GM21786 (cell line): ENCODE measurements around the gene SOCS2.
"Not testable (repeated sequence)": the region's sequence is repeated elsewhere in the genome, so short reads cannot be mapped to it uniquely, and the experiment has no call there.

Experiments
- ATAC-seq: cut with Tn5 transposase; IDR thresholded peaks from one replicate; pipeline ENCODE4 v1.9.1; 2021; ENCODE audit not compliant: unreplicated experiment

Gene SOCS2

GRCh38 chr12:93571925-93572711 lies at the start of gene SOCS2:
SOCS2 (plus strand) TSS chr12:93572675; CDS start chr12:93572898, 223 bp downstream.
- no peak for ATAC-seq

- ATAC-seq, result no peak
Observed at GRCh38 chr12:93524386-93525133, 47.9 kb upstream of the SOCS2 start.

DNA sequence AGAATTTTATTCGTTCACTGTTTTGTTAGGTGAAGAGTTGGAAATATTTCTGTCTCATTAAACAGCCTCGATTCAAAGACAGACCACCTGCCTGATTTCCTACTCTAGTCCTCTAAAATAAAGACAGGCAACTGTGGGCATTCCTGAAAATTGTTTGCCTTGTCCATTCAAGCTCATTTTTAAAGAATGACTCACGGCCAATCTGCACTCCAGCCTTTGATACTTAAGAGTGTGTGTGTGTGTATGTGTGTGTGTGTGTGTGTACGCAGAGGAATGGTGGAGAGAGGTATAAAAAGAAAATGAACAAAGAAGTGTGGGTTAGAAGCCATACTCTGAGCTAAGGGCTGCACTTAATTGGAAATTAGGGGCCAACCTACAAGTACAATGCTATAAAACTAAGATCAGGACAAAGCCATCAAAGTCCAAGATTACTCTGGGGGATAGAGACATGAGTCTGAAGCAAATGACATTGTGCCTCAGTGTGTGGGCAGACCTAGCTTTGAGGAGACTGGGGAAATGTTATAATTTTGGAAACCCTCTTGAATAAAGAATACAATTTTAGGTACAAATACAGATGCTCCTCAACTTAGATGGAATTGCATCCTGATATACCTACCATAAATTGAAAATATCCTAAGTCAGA lies 45.6 kb upstream of the SOCS2 start:
- no peak for ATAC-seq

- ATAC-seq, result no peak
Observed at GRCh38 chr12:93530358-93530757, 42.1 kb upstream of the SOCS2 start.

DNA sequence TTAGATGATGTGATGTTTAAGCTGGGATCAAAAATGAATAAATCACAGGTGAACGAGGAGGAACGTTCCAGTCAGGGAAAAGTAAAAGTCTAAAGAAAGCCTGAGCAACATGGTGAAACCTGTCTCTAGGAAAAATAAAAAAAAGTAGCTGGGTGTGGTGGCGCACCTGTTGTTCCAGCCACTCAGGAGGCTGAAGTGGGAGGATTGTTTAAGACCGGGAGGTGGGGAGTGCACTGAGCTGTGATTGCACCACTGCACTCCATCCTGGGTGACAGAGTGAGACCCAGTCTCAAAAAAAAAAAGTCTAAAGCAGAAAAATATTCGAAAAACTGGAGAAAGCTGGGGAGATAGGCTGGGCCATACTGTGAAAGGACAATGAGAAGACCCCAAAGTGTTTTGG lies 39.2 kb upstream of the SOCS2 start:
- ATAC-seq, result no peak

DNA sequence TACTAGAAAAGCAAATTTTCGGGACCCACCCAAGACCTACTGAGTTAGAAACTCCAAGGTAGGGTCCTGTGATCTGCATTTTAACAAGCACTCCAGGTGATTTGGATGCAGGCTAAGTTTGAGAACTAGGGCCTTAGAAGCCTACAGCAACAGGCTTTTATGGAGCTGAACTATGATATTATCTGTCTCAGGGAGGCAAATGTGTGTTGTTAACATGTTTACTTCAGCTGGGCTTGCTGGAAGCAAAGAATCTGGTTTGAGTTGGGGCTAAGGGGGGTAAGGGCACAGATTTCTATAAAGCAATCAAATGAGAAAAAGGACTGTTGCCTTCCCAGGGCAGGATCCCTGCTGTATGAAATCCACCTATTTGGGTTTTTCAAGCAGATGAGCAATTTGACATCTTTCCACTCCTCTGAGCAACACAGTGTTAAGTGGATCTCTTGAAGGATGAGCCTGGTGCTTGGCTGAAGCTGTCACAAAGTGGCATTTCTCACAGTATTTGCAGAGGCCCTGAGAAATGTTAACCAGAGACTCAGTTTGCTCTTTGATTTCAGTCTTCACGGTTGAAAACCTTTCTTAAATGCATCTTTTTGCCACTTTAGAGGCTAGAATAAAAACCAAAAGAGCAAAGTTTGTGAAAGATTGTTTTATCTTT lies 36.2 kb upstream of the SOCS2 start:
- ATAC-seq, result peak; percentile 38

- peak; percentile 83 for ATAC-seq
Observed at GRCh38 chr12:93536766-93537488, 35.5 kb upstream of the SOCS2 start.

GRCh38 chr12:93537769-93538168 lies 34.7 kb upstream of the SOCS2 start:
- no peak for ATAC-seq

DNA sequence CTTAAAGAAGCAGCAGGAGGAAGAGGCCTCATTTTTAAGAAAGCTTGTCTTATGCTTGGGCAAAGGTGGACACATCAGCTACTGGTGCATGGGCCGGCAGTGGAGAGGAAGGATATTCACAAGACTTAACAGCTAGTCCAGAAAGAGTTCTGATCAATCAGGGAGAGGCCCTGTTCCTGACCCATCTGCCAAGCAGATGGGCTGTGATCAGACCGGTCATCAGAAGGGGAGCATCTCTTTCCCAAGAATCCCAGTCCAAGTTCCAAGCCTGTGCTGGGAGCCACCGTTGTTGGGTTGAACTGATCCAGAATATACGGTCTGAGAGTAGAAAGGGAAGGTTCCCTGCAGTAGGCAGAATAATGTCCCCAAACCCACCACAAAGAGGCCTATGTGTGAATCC lies 32.7 kb upstream of the SOCS2 start:
- no peak for ATAC-seq

GRCh38 chr12:93540466-93540865 lies 32.0 kb upstream of the SOCS2 start:
- no peak for ATAC-seq

GRCh38 chr12:93541578-93542225 lies 30.8 kb upstream of the SOCS2 start:
- no peak for ATAC-seq

DNA sequence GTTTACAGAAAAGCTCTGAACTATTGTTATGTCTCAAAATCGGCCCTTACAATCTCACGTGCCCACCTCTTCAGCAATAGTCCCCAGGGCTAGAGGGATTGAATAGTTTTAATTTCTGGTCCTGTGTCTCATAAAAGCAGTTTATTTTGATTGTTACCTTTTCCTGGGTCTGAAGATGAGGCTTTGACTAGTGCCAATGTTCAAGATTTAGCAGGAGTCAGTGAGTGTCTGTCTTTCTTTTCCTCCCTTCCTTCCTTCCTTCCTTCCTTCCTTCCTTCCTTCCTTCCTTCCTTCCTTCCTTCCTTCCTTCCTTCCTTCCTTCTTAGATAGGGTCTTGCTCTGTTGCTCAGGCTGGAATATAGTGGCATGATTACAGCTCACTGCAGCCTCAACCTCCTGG lies 24.7 kb upstream of the SOCS2 start:
- no peak for ATAC-seq

DNA sequence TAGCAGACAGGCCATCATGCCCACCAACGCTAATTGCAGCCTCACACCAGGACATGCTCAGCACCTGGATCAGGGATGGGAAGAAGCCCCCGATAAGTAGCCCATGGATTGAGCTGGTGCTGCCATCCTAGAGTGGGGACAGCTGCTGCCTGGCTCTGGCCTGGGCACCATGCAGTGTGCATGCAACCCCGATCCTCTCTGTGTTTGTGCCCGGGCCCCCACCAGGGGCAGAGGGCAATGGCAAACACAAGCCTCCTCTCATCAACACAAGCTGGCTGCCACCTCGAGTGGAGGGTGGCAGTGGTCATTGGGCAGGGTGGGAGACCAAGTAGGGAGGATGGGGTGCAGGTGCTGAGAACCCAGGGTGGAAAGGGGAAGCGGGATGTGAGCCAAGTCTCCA lies 23.3 kb upstream of the SOCS2 start:
- ATAC-seq, result no peak

DNA sequence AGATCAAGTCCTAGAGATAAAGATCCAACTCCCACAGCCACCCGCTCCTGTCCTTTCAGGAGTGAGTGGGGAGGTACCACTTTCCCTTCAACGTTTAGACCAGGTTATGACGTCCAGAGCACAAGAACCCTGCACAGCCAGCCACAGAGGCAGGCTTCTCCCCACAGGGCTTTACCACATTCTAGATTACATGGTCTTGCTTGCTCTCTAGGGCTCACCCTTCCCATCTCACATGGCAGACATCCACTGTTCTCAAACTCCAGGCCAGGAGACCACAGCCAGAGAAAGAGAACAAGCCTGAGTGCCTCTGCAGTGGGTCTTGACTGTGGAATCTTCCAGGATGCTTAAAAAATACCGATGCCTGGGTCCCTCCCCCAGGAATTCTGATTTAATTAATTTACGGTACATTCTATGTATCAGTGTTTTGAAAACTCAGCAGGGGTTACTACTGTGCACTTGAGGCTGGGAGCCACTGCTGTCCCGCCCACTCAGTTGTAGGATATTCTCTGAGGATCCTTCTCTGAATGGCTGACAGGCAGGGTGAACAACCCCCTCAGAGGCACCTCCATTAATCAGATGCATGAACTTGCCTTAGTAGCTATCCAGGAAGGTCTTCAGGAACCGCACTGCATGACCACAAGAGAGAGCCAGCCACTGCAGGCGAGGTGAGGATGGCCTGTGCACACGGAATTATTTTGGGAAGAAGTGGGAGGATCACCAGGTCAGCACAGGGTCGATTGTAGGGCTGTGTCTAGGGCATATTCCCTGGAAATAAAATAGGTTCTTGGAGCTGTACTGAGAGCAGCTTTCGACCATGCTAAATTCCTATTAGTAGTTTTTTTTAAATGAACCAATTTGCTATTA lies 21.5 kb upstream of the SOCS2 start:
- ATAC-seq, result no peak

GRCh38 chr12:93552427-93552826 lies 20.0 kb upstream of the SOCS2 start:
- ATAC-seq, result no peak

- ATAC-seq, result not testable (repeated sequence)
Observed at GRCh38 chr12:93557879-93558278, 14.6 kb upstream of the SOCS2 start.

GRCh38 chr12:93558685-93559084 lies 13.8 kb upstream of the SOCS2 start:
- not testable (repeated sequence) for ATAC-seq

- no peak for ATAC-seq
Observed at GRCh38 chr12:93563807-93564538, 8.5 kb upstream of the SOCS2 start.

DNA sequence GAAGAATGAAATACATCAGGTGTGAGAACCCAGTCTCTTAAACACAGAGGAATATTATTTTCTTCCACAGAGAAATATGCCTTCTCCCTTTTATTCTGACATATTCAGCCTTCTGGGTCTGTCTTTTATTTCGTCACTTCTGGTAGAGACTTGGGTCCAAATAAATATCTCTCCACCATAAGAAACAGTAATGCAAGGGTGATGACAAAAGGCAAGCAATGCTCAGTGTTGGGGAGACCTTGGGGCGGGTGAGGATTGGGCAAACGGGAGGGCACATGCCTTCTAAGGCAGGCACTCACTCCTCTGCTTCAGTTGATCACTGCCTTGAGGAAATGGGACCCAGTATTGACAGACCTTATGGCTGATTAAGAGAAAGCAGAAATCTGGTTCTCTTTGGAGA lies 6.7 kb upstream of the SOCS2 start:
- ATAC-seq, result no peak
